A673 (cell line): ENCODE results near the gene NMNAT3.

Experiments used
- EZH2 ChIP-seq: fragments of 200-600 bp; sonication (generic); IDR thresholded peaks from 2 replicates; pipeline ENCODE4 v1.6.1; 2017; ENCODE audit warnings: borderline replicate concordance, low read depth, mild to moderate bottlenecking, mixed read lengths, antibody characterized with exemption, low read length; ENCODE audit not compliant: poor library complexity, severe bottlenecking
- TF ChIP-seq, protein P1 (sequence below): fragments of 300-800, 200-600 bp; sonication (generic); conservative IDR thresholded peaks from 2 replicates; pipeline ENCODE4 v1.5.1; 2017; ENCODE audit warnings: low read depth, mild to moderate bottlenecking, antibody characterized with exemption, low read length, moderate library complexity, mixed read lengths

DNA sequence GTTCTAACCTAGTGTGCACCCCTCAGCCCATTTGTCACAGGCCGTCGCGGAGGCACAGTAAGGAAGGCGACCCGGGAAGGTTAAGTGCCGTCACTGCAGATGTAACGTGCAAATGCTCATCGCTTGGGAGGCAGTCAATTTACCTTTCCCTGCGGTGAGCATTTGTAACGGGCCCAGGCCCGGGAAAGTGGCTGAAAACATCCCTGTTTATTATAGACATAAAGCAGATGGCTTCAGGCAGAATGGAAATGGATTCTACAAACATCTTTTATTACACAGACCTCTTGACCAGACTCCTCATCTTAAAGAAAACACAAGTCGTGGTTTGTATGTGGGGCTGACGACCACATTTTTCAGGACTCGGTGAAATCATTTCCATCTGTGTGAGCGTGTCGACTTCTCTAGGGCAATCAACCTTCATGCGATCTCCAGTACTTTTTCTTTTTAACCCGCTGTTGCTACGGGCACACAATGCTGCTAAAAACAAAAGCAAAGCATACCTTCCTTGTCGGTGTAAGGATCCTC, 43.6 kb downstream of the NMNAT3 start:
- TF ChIP-seq, protein P1, sequence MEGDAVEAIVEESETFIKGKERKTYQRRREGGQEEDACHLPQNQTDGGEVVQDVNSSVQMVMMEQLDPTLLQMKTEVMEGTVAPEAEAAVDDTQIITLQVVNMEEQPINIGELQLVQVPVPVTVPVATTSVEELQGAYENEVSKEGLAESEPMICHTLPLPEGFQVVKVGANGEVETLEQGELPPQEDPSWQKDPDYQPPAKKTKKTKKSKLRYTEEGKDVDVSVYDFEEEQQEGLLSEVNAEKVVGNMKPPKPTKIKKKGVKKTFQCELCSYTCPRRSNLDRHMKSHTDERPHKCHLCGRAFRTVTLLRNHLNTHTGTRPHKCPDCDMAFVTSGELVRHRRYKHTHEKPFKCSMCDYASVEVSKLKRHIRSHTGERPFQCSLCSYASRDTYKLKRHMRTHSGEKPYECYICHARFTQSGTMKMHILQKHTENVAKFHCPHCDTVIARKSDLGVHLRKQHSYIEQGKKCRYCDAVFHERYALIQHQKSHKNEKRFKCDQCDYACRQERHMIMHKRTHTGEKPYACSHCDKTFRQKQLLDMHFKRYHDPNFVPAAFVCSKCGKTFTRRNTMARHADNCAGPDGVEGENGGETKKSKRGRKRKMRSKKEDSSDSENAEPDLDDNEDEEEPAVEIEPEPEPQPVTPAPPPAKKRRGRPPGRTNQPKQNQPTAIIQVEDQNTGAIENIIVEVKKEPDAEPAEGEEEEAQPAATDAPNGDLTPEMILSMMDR: no peak
- TF ChIP-seq EZH2: no peak
